Activated CD4-positive, alpha-beta T cell treated with anti-CD3 and anti-CD28 coated beads, Interleukin-2, amount 50 U/mL, for 16 hours (primary cell): ENCODE measurements around the gene DHRS2.

ENCODE experiments used
- DNase-seq: peaks from one replicate; pipeline ENCODE4 v3.0.0-alpha.2; 2020

Gene DHRS2

GRCh38 chr14:23612802-23613201 is 23.4 kb upstream of the DHRS2 start:
- no peak for DNase-seq

- DNase-seq = no peak
These were observed 22.7 kb upstream of the DHRS2 start for GRCh38 chr14:23613242-23614070.

DNA sequence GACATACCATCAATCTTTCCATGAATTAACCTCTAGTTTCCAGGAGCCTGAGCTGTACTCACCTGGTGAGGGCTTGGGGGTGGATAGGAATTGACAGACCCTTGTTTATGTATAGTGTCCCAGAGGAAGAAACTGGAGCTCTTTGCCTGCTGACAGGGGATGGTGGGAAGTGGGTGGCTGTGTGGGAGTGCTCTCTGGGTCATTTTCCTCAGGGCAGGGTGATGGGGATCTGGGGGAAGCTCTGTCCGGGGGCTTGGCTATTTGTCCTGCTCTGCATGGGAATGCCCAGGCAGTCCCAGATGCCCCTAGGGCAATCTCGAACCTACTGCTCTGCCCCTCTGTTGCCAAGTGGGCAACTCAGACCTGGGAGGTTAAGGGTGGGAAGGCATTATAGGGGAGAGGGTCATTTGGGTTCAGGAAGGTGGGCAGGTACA is 21.8 kb upstream of the DHRS2 start:
- DNase-seq = no peak

GRCh38 chr14:23615856-23616255 is 20.3 kb upstream of the DHRS2 start:
- no peak for DNase-seq

DNA sequence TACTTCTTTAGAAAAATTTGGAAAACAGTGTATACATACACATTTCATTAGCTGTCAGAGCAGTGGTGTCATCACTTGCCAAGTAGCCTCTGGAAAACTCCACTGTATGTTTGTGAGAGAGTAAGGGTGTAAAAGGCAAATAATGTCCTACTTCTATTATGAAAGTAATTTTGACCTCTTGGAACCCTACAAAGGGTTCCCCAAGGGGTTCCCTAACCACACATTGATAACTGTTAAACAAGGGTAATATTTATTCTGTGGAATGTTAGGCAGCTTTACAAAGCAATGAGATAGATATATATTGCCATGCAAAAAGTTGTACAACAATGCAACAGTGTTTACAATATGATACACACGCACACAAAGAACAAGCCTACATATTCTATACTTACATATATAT is 18.6 kb upstream of the DHRS2 start:
- no peak for DNase-seq

DNA sequence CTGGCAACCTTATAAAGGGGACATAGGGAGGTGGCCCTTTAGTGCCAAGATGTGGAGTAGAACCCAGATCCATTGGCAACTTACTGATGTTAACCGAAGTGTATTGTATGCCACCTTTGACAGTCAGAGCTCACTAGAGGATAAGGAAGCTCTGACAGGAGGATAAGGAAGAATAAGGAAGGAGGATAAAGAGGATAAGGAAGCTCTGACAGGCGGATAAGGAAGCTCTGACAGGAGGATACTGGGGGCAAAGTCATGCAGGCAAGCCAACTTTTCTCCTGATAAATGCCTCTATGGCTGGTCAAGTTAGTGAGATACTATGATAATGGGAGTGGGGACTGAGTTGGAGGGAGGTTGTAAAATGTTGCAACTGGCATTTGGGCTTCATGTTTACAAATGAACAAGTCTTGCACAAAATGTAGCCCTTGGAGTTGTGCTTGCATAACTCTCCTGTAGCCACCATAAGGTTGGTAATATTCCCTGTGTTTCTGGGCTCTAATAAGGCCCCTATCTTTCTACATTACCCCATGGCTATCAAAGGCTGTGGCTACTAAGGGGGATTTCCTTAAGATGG is 17.7 kb upstream of the DHRS2 start:
- DNase-seq = no peak

- no peak for DNase-seq
These were observed 15.9 kb upstream of the DHRS2 start for GRCh38 chr14:23620177-23620702.

- DNase-seq = no peak
These were observed 14.8 kb upstream of the DHRS2 start for GRCh38 chr14:23621204-23621931.

DNA sequence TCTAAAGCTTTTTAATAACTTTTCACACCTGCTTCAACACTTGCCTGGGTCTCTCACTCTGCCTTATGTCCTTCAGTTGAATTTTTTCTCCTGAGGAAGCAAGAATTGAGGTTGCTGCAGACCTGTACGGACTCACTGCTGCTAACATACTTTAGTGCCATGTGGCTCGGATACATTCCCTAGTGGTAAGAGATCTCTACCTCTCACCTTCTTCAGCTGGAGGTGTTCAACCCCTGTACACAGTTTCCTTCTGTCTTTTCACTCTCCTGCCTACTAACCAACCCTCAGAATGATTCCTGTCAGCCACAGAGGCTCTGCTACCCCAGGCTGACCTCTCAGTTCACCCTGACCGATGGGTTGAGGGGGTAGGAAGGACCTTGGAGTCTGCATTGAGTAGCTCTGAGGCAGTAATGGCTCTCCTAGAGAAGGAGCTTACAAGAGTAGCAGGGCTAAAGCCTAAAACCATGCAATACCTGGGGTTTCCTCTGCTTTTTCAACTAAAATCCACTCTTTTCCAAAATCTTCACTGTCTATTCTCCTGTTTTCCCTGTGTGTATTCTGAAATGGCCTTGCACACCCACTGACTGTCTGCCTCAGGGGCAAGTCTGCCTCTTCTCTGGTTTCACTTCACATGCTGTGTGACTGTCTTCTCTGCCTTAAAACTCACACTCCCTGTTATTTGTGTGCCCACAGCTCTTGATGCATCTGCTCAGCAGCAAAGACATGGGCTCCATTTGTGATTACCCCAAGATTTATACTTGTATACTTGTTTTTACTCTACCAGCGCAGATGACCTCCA is 14.0 kb upstream of the DHRS2 start:
- no peak for DNase-seq

DNA sequence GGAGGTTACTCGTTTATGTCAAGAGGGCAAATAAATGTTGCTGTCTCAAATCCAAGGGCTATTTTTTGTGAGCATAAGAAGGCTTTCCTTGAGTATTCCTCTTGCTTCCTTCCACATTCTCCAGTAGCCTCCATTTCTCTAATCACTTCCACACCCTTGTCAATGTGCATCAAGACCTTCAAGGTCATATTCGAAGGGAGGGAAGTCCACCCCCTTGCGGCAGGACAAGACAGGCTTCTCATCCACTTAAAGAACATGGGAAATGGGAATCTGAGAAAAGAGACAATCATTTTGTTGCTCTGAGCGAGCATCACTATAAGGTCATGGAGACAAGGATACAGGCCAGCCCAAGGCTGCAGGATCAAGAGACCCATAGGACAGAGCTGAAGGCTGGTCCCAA is 13.2 kb upstream of the DHRS2 start:
- DNase-seq = no peak

DNA sequence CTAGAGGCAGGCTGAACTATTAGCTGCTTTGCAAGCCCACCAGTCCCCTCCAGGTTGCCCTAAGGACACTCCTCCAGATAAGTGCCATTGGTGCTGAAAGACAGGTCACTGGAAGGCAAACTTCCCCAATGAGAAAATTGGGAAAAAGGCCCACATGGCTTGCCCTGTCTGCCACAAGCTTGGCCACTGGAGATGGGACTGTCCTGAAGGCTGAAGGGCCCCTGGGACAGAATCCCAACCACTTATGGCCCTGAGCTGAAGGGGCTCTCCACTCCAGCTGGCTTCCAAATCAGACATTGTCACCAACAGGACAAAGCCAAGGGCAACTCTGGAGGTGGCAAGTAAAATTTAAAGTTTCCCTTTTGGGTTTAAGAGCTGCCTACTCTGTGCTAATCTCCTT is 12.2 kb upstream of the DHRS2 start:
- no peak for DNase-seq

GRCh38 chr14:23624830-23625404 is 11.2 kb upstream of the DHRS2 start:
- DNase-seq = no peak

- DNase-seq = no peak
These were observed 9.2 kb upstream of the DHRS2 start for GRCh38 chr14:23626946-23627345.

- no peak for DNase-seq
These were observed 8.2 kb upstream of the DHRS2 start for GRCh38 chr14:23627961-23628360.

DNA sequence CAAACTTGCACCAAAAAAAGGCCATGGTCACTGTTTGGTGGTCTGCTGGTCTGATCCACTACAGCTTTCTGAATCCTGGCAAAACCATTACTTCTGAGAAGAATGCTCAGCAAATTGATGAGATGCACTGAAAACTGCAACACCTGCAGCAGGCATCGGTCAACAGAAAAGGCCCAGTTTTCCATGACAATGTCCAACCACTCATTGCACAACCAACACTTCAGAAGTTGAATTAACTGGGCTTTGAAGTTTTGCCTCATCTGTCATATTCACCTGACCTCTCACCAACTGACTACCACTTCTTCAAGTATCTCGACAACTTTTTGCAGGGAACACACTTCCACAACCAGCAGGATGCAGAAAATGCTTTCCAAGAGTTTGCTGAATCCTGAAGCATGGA is 7.0 kb upstream of the DHRS2 start:
- DNase-seq = no peak

GRCh38 chr14:23629832-23630396 is 6.2 kb upstream of the DHRS2 start:
- DNase-seq = no peak

GRCh38 chr14:23630687-23631086 is 5.5 kb upstream of the DHRS2 start:
- DNase-seq = no peak

GRCh38 chr14:23631234-23631633 is 4.9 kb upstream of the DHRS2 start:
- no peak for DNase-seq

DNA sequence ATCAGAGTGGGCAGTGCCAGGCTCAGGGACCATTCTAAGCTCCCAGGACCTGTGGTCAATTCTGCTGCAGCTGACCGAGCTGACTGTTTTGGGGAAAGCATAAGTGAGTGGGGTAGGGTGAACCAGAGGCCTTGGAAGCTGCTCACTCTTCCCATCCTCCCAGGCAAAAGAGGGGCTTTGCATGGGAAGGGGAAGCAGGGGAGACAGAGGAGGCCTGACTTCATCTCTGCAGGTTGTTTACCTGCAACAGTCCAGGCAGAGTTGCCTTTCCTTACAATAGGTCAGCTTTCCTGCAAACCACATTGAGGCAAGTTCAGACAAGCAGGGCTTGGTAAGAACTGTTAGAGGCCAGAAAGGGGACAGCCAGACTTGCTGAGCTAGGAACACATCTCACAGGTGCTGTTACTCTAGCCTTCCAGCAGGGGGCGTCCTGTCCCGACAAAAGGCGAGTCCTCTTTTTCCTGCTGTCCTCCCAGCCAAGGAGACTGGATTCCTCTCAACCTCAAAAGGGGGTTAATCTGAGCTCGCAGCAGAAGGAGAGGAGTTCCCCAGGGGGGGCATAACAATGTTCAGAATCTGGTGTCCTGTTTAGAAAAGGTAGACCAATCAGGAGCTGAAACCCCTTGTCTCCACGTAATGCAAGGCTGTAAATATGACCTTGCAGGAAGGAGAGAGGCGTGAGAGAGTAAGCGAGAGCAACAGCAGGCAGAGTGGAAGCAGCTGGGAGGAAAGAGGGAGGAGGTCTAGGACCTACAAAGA is 4.3 kb upstream of the DHRS2 start:
- peak; percentile 65 for DNase-seq

DNA sequence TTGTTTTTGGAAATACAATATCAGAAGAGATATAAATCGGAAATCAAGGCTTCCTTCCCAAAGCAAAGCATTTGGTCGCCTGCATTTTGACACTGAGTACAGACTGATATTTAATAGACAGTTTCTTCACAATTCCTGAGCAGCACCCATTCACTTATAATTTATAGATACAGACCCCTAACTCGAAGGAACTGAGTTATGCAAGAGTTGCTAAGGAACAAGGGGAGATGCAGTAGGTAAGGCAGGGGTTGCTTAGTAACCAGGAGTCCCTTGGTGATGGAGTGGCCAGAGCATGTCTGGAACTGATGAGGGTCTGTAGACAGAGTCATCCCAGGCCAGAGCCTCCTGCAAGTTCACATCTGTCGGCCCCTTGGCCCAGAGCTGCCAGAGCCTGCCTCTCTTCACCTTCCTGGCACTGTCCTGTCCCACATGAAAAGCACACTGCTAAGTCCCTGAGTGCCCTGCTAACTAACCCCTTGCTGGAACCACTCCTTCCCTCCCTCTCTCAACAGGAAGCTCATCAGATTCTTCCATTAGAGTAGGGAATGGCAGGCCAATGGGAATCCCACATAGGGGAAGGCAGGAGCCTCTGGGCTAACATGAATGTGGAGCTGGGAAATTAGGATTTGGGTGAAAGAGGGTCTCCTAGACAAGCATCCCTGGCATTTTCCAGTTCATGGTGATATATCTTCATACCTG is 3.6 kb upstream of the DHRS2 start:
- DNase-seq = no peak
